Bronchus fibroblast of lung (primary cell): Measurements from ENCODE around the gene NEK8. TPM values are rescaled to one million over a fixed set of nuclear protein-coding genes. Genes with fewer than 3 reads are reported as not detected.

Experiments
- total RNA-seq: library from RNA; depleted of rRNA; stranded (reverse); fragments of >200 nt; gene quantifications from 2 replicates; pipeline ENCODE4 v1.2.3, GENCODE V29; 2015

The NEK8 gene
- 2.1 and 2.9 TPM in 2 replicates for total RNA-seq

DNA sequence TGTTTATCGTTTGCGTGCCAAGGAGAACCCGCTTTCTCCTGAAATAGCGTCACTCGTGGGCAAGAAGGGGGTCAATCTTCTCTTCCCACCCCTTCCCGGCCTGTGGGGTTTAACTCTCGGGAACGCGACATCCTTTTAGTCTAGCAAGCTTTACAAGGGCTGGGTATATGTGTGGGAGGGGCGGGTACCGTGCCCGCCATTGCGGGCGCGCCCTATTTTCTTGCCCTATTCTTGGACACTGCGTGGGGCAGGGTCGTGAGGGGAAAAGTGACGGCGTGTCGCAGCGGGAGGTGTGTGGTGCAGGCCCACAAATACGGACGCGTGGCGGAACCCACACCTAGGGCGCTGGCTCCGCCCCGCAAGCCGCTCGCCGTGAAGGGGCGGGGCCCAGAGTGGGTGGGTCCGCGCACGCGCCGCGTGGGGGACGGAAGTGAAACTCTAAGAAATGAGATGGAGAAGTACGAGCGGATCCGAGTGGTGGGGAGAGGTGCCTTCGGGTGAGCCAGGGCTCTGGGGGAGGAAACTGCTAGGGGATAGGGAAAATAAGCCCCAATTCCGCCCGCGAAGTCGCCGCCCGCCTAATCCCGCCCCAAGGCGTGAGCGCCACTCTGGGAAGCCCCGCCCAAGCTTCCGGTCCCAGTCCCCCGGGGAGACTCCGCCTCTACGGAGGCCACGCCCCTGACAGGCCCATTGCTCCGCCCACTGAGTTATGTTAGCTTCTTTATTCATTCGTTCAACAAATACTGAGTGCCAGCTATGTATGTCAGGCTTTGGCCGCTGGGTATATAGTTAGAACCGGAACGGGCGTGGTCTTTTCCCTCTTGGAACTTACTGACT is at the start of gene NEK8:
NEK8 (plus strand) TSS at position 425 of the 837 bp plus-strand sequence; CDS start at position 451, 26 bp downstream.

DNA sequence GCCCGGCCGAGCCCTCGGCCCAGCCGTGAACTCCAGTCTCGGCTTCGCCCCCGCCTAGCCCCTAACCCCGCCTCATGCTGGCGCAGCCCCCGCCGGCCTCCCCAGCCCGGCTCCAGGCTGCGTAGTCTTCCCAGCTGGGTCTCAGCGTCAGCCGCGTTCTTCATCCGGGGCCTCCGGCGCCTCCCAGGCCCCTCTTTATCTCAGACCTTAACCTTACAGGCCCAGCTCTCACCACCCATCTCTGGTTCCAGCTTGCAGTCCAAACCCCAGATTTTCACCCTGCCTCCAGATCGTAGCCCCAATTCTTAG is 16.9 kb upstream of the NEK8 start, which contains the start of gene PROCA1:
PROCA1 (minus strand) TSS at position 166 of the 309 bp plus-strand sequence. CDS start 228 bp downstream, outside the sequence.

DNA sequence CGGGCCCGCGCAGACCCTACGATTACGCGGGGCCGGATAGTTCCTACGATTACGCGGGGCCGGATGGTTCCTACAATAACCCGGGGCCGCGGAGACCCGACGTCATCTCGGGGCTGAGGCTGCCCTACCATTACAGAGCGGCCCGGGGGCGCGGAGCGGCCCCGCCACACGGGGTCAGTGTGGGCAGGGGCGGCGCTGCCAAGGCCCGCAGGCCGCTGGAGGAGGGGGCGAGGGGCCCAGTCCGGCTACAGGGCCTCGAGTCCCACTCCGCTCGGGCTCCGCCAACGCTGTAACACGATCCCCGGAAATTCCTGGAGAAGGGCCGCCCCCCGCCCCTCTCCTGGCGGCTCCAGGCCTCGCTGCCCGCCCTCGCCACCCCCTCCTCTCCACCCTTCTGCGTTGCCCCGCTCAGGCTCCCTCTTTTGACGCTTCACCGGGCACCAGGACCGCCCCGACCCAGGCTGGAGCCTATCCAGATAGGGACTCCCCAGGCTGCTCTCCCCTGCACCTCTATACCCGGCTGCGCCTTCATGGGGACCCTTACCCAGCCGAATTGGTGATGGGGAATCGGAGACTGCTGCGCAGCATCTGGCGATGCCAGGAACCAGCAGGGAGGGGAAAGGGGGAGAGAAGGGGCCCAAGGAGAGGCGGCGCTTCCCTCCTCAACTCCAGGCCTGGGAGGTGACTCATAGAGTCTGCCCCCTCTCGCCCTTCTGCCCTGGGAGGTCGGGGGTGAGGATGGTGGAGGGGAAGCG is 10.8 kb upstream of the NEK8 start, which contains the start of gene RAB34:
RAB34 (minus strand) TSS at position 291 of the 755 bp plus-strand sequence. CDS start 602 bp downstream, outside the sequence.

DNA sequence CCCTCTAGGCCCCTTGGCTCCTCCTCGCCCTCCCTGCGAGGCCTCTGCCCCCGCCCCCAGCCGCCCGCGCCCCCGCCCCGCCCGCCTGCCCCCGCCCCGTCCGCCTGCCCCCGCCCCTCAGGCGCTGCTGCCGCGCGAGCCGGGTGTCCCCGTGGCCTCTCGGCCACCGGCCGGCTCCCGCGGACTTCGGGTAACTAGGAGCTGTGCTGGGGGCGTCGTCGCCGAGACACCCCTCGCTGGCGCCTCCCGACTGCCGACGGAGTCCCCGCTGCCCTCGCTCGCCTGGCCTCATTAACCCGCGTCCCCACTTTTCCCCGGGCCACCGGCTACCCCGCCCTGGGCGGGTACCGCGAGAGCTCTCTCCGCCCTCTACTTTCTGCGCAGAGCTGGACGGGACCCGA is 2.4 kb upstream of the NEK8 start, which contains the start of gene TLCD1:
TLCD1 (minus strand) TSS at position 8 of the 401 bp plus-strand sequence. CDS start 136 bp downstream, outside the sequence.

DNA sequence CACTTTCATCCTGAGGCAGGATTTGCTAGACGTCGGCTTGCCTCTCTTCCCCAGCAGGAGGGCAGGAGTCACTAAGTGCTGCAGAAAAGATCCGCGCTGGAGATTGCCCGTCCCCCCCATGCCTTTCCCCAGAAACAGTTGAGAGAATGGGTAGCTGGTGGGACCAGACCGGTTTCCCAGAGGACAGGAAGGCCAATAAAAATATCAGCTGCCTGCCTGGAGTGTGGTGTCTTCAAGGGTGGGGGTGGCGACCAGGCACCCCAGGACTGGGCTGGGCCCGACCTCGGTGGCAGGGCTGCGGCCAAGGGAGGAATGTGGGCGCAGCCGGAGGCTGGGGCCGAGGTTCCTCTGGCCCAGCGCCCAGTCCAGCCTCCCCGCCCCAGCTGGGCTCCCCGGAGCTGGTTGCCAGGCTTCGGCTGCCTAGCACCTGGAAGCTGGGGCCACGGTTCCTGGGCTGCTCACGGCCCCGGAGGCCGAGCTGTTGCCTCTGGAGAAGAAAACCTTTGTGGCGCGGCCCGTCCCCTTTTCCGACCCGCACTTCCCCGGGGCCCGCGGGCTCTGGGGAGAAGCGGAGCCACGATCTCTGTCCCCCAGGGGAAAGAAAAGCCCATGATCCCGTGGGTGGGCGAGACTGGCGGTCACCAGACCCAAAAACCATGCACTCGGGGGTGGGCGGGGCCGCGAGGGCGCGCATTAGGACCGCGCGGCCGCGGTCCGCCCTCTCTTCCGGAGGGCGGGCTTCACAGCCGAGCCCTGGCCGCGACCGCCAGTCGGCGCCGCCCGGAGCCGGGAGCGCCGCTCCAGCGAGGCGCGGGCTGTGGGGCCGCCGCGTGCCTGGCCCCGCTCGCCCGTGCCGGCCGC is 14.9 kb downstream of the NEK8 start, which contains the start of gene TRAF4:
TRAF4 (plus strand) TSS at position 769 of the 861 bp plus-strand sequence. CDS start 102 bp downstream, outside the sequence.

Other genes starting within 250 kb of the NEK8 start
- not detected in 2 replicates for gene FOXN1, start 222.4 kb upstream of the NEK8 start, total RNA-seq
- 21.0 and 24.8 TPM in 2 replicates for gene UNC119, start 176.2 kb upstream of the NEK8 start, total RNA-seq
- 69.6 and 72.1 TPM in 2 replicates for gene PIGS, start 157.3 kb upstream of the NEK8 start, total RNA-seq
- gene ALDOC, start 151.9 kb upstream of the NEK8 start, total RNA-seq: 62.4 and 80.3 TPM in 2 replicates
- gene SPAG5, start 129.8 kb upstream of the NEK8 start, total RNA-seq: 65.1 and 70.4 TPM in 2 replicates
- gene RSKR, start 114.6 kb upstream of the NEK8 start, total RNA-seq: 2.4 and 4.0 TPM in 2 replicates
- 76.0 and 80.3 TPM in 2 replicates for gene BLTP2, start 83.6 kb upstream of the NEK8 start, total RNA-seq
- 46.9 and 55.2 TPM in 2 replicates for gene SDF2, start 66.9 kb upstream of the NEK8 start, total RNA-seq
- 17.8 and 18.5 TPM in 2 replicates for gene SUPT6H, start 66.6 kb upstream of the NEK8 start, total RNA-seq
- 1.8 and 2.9 TPM in 2 replicates for gene PROCA1, start 16.9 kb upstream of the NEK8 start, total RNA-seq
- 371 and 405 TPM in 2 replicates for gene RAB34, start 10.9 kb upstream of the NEK8 start, total RNA-seq
- gene RPL23A, start 8.8 kb upstream of the NEK8 start, total RNA-seq: 615 and 663 TPM in 2 replicates
- gene TLCD1, start 2.6 kb upstream of the NEK8 start, total RNA-seq: 16.8 and 20.0 TPM in 2 replicates
- 38.3 and 38.7 TPM in 2 replicates for gene TRAF4, start 15.2 kb downstream of the NEK8 start, total RNA-seq
- gene FAM222B, start 114.0 kb downstream of the NEK8 start, total RNA-seq: 10.9 and 11.6 TPM in 2 replicates
- 80.0 and 94.8 TPM in 2 replicates for gene ERAL1, start 126.2 kb downstream of the NEK8 start, total RNA-seq
- gene FLOT2, start 168.9 kb downstream of the NEK8 start, total RNA-seq: 45.0 and 45.7 TPM in 2 replicates
- gene DHRS13, start 174.3 kb downstream of the NEK8 start, total RNA-seq: 2.1 and 5.0 TPM in 2 replicates
- 20.5 and 24.7 TPM in 2 replicates for gene PHF12, start 222.7 kb downstream of the NEK8 start, total RNA-seq